Left ventricle myocardium inferior (tissue), 1 donor: ENCODE results near the gene SDHAF3. TPM values are rescaled to one million over a fixed set of nuclear protein-coding genes. Genes with fewer than 3 reads are reported as not detected.

Source experiments
- DNase-seq: peaks from one replicate; pipeline ENCODE4 v3.0.0-alpha.2; 2020
- H3K27ac ChIP-seq: fragments of 200-600 bp; replicated peaks from 2 replicates; pipeline ENCODE4 v1.8.0; 2021
- H3K27me3 ChIP-seq: fragments of 200-600 bp; 2 replicates; pipeline ENCODE4 v1.8.0; 2021; ENCODE audit warnings: low read depth
- H3K36me3 ChIP-seq: fragments of 200-600 bp; 2 replicates; pipeline ENCODE4 v1.8.0; 2021
- H3K4me1 ChIP-seq: fragments of 200-600 bp; 2 replicates; pipeline ENCODE4 v1.8.0; 2021
- H3K4me3 ChIP-seq: fragments of 200-600 bp; 2 replicates; pipeline ENCODE4 v1.8.0; 2021; ENCODE audit warnings: mild to moderate bottlenecking, moderate library complexity
- H3K9me3 ChIP-seq: fragments of 200-600 bp; replicated peaks from 2 replicates; pipeline ENCODE4 v1.8.0; 2021
- CTCF ChIP-seq: fragments of 200-600 bp; IDR thresholded peaks from 2 replicates; pipeline ENCODE4 v1.8.0; 2021; ENCODE audit warnings: antibody characterized with exemption, mild to moderate bottlenecking, borderline replicate concordance
- intact Hi-C: fragments of 100-400 bp; cut with micrococcal nuclease; formaldehyde crosslinking; loops from one replicate; pipeline ENCODE4 v1.11.0; 2022
- total RNA-seq: library from RNA; stranded (reverse); fragmentation: NEBNext Ultra II Directional; extraction: Animal tissue kit (Norgen Biotek cat#: 25700); gene quantifications from one replicate; pipeline ENCODE4 v1.2.1, GENCODE V29; 2021
- donor health status: DM: no; HTN: yes; CAD: no; lungs with severe emphysema.

SDHAF3 gene
- total RNA-seq, 1 donor from 2014 or later, result 20.5 TPM

DNA sequence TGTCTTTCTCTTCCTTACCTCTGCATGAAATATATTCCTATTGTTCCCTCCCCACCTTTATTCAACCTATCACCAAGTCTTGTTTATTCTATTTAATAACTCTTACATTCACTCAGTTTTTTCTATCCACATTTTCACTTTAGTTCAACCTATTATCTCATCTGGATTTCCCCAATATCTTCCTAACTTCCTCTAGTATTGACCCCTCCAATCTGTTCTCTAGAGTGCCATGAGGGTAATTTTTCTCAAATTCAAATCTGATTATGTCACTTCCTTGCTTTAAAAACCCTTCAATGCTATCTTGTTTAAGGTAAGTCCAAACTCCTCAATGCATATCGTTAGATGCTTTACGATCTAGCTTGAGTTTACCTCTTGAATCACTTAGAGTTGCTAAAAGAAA, 86.5 kb downstream of the SDHAF3 start:
- TF ChIP-seq CTCF, result no peak
- intact Hi-C loops, result no loop called here

GRCh38 chr7:97204821-97205220, 87.3 kb downstream of the SDHAF3 start:
- peaks cover 12% of the 10 kb centered on the region for H3K9me3 ChIP-seq
- DNase-seq, result no peak
- intact Hi-C loops, result no loop called here
- no peaks in the 10 kb centered on the region for H3K36me3 ChIP-seq
- no peak for TF ChIP-seq CTCF
- no peak overlapping the region for H3K4me3 ChIP-seq
- no peaks in the 10 kb centered on the region for H3K27me3 ChIP-seq
- no peaks in the 10 kb centered on the region for H3K4me1 ChIP-seq
- no peak overlapping the region for H3K27ac ChIP-seq

More for the DNA sequence above, 86.5 kb downstream of the SDHAF3 start:
- DNase-seq, result no peak
- Histone ChIP-seq H3K27me3 (no peaks in the 10 kb centered on the region), H3K27ac (no peak overlapping the region), H3K36me3 (no peaks in the 10 kb centered on the region), H3K4me3 (no peak overlapping the region), H3K9me3 (peaks cover 3% of the 10 kb centered on the region), H3K4me1 (no peaks in the 10 kb centered on the region)

GRCh38 chr7:97215556-97215955, 98.1 kb downstream of the SDHAF3 start:
- H3K9me3 ChIP-seq, result peaks cover 21% of the 10 kb centered on the region
- intact Hi-C loops, result no loop called here
- DNase-seq, result no peak

DNA sequence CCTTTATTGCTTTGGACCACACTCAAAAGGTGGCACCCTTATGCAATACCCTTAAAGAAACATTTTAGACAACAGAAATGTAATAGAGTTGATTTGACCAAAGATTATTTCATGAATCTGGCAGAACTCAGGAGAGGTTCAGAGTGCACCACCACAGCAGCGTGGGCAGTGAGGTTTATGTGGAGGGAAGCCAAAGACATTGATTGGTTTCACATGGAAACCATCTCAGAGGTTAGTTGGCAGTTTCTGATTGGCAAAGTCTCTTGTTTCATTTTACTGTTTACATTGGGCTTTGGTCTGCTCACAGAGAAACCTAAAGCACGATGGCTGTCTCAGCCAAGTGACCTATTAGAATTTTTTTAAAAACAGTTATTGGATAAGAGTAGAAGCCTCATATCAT, 101.3 kb downstream of the SDHAF3 start:
- H3K27me3 ChIP-seq, result no peaks in the 10 kb centered on the region
- H3K4me1 ChIP-seq, result no peaks in the 10 kb centered on the region
- intact Hi-C loops, result no loop called here
- H3K9me3 ChIP-seq, result peaks cover 2% of the 10 kb centered on the region
- no peaks in the 10 kb centered on the region for H3K36me3 ChIP-seq
- DNase-seq, result no peak
- no peak for TF ChIP-seq CTCF
- H3K4me3 ChIP-seq, result no peak overlapping the region
- no peak overlapping the region for H3K27ac ChIP-seq

More at GRCh38 chr7:97215556-97215955, 98.1 kb downstream of the SDHAF3 start:
- no peaks in the 10 kb centered on the region for H3K27me3 ChIP-seq
- TF ChIP-seq CTCF, result no peak
- H3K27ac ChIP-seq, result no peak overlapping the region
- H3K4me3 ChIP-seq, result no peak overlapping the region
- H3K4me1 ChIP-seq, result no peaks in the 10 kb centered on the region
- H3K36me3 ChIP-seq, result no peaks in the 10 kb centered on the region

- no peak for DNase-seq
- Histone ChIP-seq H3K36me3 (no peaks in the 10 kb centered on the region), H3K27me3 (no peaks in the 10 kb centered on the region), H3K4me3 (no peak overlapping the region), H3K27ac (no peak overlapping the region), H3K4me1 (no peaks in the 10 kb centered on the region), H3K9me3 (no peaks in the 10 kb centered on the region)
- intact Hi-C loops, result no loop called here
- TF ChIP-seq CTCF, result no peak
Observed at GRCh38 chr7:97219237-97219636, 101.7 kb downstream of the SDHAF3 start.

- TF ChIP-seq CTCF, result no peak
- intact Hi-C loops, result no loop called here
Observed at GRCh38 chr7:97224316-97224715, 106.8 kb downstream of the SDHAF3 start.

More at GRCh38 chr7:97224316-97224715, 106.8 kb downstream of the SDHAF3 start:
- H3K9me3 ChIP-seq, result no peaks in the 10 kb centered on the region
- no peaks in the 10 kb centered on the region for H3K36me3 ChIP-seq
- DNase-seq, result no peak
- no peak overlapping the region for H3K4me3 ChIP-seq
- no peak overlapping the region for H3K27ac ChIP-seq
- no peaks in the 10 kb centered on the region for H3K27me3 ChIP-seq
- no peaks in the 10 kb centered on the region for H3K4me1 ChIP-seq
